GM23248 (cell line): Measurements from ENCODE around the gene MBLAC1.

Experiments
- EZH2 ChIP-seq: fragments of 200-600 bp; sonication (generic); IDR thresholded peaks from 2 replicates; pipeline ENCODE4 v1.6.1; 2018; ENCODE audit warnings: antibody characterized with exemption, mild to moderate bottlenecking; ENCODE audit not compliant: insufficient read depth, poor library complexity, severe bottlenecking
- EZH2phosphoT487 ChIP-seq: fragments of 200-600 bp; sonication (generic); IDR thresholded peaks from 2 replicates; pipeline ENCODE4 v1.6.1; 2018; ENCODE audit warnings: antibody characterized with exemption, moderate library complexity, mild to moderate bottlenecking, low read depth; ENCODE audit not compliant: insufficient read depth

- TF ChIP-seq EZH2phosphoT487 (no peak), EZH2 (no peak)
Measured at GRCh38 chr7:100085515-100085914, 41.3 kb upstream of the MBLAC1 start.
